ENCODE data around the gene SLC25A22.

SLC25A22 gene

GRCh38 chr11:802018-802617 lies 4.0 kb upstream of the SLC25A22 start:
- TF ChIP-seq CTCF (IDR thresholded peaks at IDR 0.05; ENCODE audit: low read length, missing control alignments), result no peak
- H3K4me3 ChIP-seq (replicated peaks; ENCODE audit: low read depth, low read length), result no peak overlapping the region
- no peak for DNase-seq (ENCODE audit: low read depth)

- no peak for TF ChIP-seq CTCF (IDR thresholded peaks at IDR 0.05; ENCODE audit: low read length, missing control alignments)
- DNase-seq (ENCODE audit: low read depth), result no peak
- H3K4me3 ChIP-seq (replicated peaks; ENCODE audit: low read depth, low read length), result no peak overlapping the region
Measured at GRCh38 chr11:801097-801780, 3.2 kb upstream of the SLC25A22 start.

- H3K4me3 ChIP-seq (replicated peaks; ENCODE audit: low read depth, low read length), result no peak overlapping the region
- no peak for DNase-seq (ENCODE audit: low read depth)
- TF ChIP-seq CTCF (IDR thresholded peaks at IDR 0.05; ENCODE audit: low read length, missing control alignments), result no peak
Measured at GRCh38 chr11:800473-800872, 2.4 kb upstream of the SLC25A22 start.

- no peak overlapping the region for H3K4me3 ChIP-seq (replicated peaks; ENCODE audit: low read depth, low read length)
- no peak for TF ChIP-seq CTCF (IDR thresholded peaks at IDR 0.05; ENCODE audit: low read length, missing control alignments)
- no peak for DNase-seq (ENCODE audit: low read depth)
Measured at GRCh38 chr11:799641-800316, 1.7 kb upstream of the SLC25A22 start.

DNA sequence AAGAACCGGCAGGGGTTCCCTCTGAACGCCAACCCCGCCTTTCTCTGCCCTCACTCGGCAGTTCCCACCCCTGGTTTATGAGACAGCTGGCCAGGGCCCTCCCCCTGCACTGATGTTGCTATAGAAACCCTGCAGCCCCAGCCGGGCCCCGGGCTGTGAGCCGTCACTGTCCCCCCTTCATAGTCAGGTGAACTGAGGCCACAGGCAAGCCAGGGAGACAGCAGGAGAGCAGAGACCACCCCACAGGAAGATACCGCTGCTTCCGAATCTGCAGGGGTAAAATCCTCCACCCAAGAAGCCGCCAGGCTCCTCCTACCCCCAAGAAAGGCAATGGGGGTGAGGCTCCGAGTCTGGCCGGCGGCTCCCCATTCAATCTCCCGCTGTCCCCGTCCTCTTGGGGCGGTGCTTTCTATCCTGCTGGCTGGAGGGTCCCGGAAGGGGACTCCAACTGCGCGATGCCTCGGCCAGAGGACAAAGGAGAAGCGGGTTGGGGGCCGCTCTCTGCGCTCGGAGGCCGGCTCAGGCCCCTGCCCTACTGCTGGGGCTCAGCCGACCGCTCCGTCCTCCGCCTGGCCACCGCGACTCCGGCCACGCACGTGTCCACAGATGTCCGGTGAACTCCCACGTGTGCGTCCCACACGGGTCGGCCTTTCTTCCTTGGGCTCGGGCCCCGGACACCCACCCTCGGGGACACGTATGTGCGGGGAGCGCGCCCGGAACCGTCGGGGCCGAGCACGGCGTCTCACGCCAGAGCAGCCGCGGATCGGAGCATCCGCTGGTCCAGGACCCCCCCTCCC lies 587 bp downstream of the SLC25A22 start:
- peak; percentile 76 for DNase-seq (ENCODE audit: low read depth)
- peak overlapping the region; percentile 76 for H3K4me3 ChIP-seq (replicated peaks; ENCODE audit: low read depth, low read length)
- TF ChIP-seq CTCF (IDR thresholded peaks at IDR 0.05; ENCODE audit: low read length, missing control alignments), result no peak

DNA sequence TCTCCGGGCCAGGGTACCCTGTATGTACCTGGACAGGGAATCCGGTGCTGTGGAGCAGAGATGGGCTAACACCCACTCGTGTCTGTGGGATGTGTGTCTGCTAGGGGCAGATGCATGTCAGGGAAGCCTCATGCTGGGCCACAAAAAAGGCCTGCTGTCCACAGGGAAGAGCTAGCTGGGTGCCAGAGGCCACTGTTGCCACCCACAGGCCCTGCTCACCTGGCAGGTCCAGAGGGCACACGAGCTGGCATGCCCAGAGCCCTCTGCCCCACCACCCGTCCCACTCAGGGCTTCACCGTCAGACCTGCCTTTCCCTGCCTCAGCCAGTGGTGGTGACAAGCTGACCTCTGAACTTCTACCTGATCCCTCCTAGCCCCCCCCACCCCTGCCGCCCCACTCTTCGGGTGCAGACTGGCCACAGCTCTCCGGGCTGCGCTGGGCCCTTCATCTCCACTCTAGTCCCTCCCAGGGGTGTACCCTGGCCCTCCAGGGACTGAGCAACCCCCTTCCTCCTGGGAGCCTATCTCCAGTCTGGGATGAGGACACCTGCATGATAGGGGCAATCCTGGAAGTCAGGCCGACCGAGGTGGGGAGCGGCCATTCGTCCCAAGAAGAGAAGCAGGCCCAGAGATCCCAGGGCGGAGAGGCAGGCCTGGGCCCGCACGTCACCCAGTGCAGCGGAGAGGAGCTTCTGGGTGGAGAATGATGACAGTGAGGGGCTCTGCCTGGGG lies 1.4 kb downstream of the SLC25A22 start:
- H3K4me3 ChIP-seq (replicated peaks; ENCODE audit: low read depth, low read length), result peak overlapping the region; percentile 76
- TF ChIP-seq CTCF (IDR thresholded peaks at IDR 0.05; ENCODE audit: low read length, missing control alignments), result no peak

More for the DNA sequence above, 1.4 kb downstream of the SLC25A22 start:
- no peak for DNase-seq (ENCODE audit: low read depth)

Measured in fibroblast of pulmonary artery (primary cell).